Breast epithelium (tissue), 4 donors: ENCODE results near the gene VEGFD. TPM values are rescaled to one million over a fixed set of nuclear protein-coding genes. Genes with fewer than 3 reads are reported as not detected.

Experiments
- DNase-seq, 2 donors: peaks; one replicate each; pipeline ENCODE4 v3.0.0-alpha.2; 2019; ENCODE audit warnings: low spot score in 2 of 2
- H3K27ac ChIP-seq, 2 donors: fragments of 200-600 bp; sonication (generic) in 1 of 2; one replicate each; pipeline ENCODE4 v1.5.1; 2016 to 2019; ENCODE audit warnings: mild to moderate bottlenecking in 1 of 2
- H3K27me3 ChIP-seq, 2 donors: fragments of 200-600 bp; sonication (generic) in 1 of 2; one replicate each; pipeline versions ENCODE4 v1.5.1 to v1.6.0; 2017 to 2019; ENCODE audit warnings: control low read depth in 1 of 2, mild to moderate bottlenecking in 1 of 2
- H3K36me3 ChIP-seq: fragments of 200-600 bp; one replicate; pipeline ENCODE4 v1.5.1; 2019
- H3K4me1 ChIP-seq, 2 donors: fragments of 200-600 bp; sonication (generic); one replicate each; pipeline ENCODE4 v1.5.1; 2016 to 2019; ENCODE audit warnings: control low read depth in 1 of 2
- H3K4me3 ChIP-seq, 3 donors: fragments of 200-600 bp; sonication (generic); 1 replicate in 2 of 3; 2 replicates in 1 of 3; pipeline ENCODE4 v1.5.1; 2016 to 2019; ENCODE audit warnings: mild to moderate bottlenecking in 3 of 3, moderate library complexity in 2 of 3
- H3K9me3 ChIP-seq, 2 donors: fragments of 200-600 bp; sonication (generic) in 1 of 2; one replicate each; pipeline ENCODE4 v1.5.1; 2016 to 2019; ENCODE audit warnings: control low read depth in 1 of 2
- POLR2A ChIP-seq: fragments of 450-650 bp; IDR thresholded peaks from one replicate; pipeline ENCODE4 v1.6.1; 2016; ENCODE audit warnings: antibody characterized with exemption, mild to moderate bottlenecking, moderate library complexity
- POLR2AphosphoS5 ChIP-seq, 3 donors: sonication (generic); formaldehyde crosslinking; IDR thresholded peaks; one replicate each; pipeline ENCODE4 v1.6.1; 2017; ENCODE audit warnings: antibody characterized with exemption in 3 of 3
- intact Hi-C: fragments of 100-400 bp; cut with DNase I; formaldehyde crosslinking; loops from one replicate; pipeline ENCODE4 v1.15.1; 2023; ENCODE audit warnings: low total_unique reads
- total RNA-seq, 3 donors: library from RNA; depleted of rRNA; stranded (reverse); fragments of >200 nt; gene quantifications; one replicate each; pipeline ENCODE4 v1.1.0, GENCODE V29; 2016
- TF ChIP-seq, protein P1 (sequence below), 3 donors: fragments of 450-650 bp; IDR thresholded peaks; one replicate each; pipeline ENCODE4 v1.5.1; 2016 to 2017; ENCODE audit warnings: antibody characterized with exemption in 3 of 3, mild to moderate bottlenecking in 3 of 3, moderate library complexity in 3 of 3

The VEGFD gene
- total RNA-seq, 3 donors from 2014 or later, result 6.0 to 10.2 (median 7.0) TPM

GRCh38 chrX:15395789-15396188, 11.6 kb upstream of the VEGFD start:
- no peaks in the 10 kb centered on the region for H3K9me3 ChIP-seq
- no peak overlapping the region for H3K27ac ChIP-seq
- intact Hi-C loops, result no loop called here
- peaks cover 0 to 17% of the 10 kb centered on the region in 2 donors for H3K27me3 ChIP-seq
- no peak for DNase-seq
- TF ChIP-seq POLR2A (no peak), POLR2AphosphoS5 (IDR thresholded peaks at IDR 0.05) (no peak)
- TF ChIP-seq, protein P1, sequence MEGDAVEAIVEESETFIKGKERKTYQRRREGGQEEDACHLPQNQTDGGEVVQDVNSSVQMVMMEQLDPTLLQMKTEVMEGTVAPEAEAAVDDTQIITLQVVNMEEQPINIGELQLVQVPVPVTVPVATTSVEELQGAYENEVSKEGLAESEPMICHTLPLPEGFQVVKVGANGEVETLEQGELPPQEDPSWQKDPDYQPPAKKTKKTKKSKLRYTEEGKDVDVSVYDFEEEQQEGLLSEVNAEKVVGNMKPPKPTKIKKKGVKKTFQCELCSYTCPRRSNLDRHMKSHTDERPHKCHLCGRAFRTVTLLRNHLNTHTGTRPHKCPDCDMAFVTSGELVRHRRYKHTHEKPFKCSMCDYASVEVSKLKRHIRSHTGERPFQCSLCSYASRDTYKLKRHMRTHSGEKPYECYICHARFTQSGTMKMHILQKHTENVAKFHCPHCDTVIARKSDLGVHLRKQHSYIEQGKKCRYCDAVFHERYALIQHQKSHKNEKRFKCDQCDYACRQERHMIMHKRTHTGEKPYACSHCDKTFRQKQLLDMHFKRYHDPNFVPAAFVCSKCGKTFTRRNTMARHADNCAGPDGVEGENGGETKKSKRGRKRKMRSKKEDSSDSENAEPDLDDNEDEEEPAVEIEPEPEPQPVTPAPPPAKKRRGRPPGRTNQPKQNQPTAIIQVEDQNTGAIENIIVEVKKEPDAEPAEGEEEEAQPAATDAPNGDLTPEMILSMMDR (IDR thresholded peaks at IDR 0.05), result no peak
- no peaks in the 10 kb centered on the region for H3K4me1 ChIP-seq
- H3K4me3 ChIP-seq, result no peak overlapping the region
- no peaks in the 10 kb centered on the region for H3K36me3 ChIP-seq

DNA sequence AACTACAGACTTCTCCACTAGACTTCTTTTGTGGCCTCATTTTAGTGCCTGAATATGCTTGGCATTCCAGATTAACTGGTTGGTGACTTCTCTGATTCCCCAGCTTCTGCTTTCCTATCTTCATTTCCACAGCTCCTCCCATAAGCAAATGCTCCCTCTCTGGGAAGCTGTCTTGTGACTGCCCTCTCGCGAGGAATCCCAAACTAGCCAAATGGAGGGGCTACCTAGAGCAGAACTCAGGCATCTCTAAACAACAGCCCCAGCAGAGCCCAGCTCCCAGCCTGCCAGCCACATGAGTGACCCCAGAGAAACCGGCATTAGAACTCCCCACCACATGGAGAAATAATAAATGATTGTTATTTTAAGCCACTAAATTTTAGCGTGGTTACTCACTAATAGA, 7.6 kb upstream of the VEGFD start:
- Histone ChIP-seq H3K27me3 (peaks cover 0 to 22% of the 10 kb centered on the region in 2 donors), H3K4me3 (no peak overlapping the region), H3K27ac (no peak overlapping the region), H3K36me3 (no peaks in the 10 kb centered on the region), H3K9me3 (no peaks in the 10 kb centered on the region), H3K4me1 (no peaks in the 10 kb centered on the region)
- TF ChIP-seq, protein P1 (IDR thresholded peaks at IDR 0.05), result no peak
- TF ChIP-seq POLR2A (no peak), POLR2AphosphoS5 (IDR thresholded peaks at IDR 0.05) (no peak)
- no peak for DNase-seq
- intact Hi-C loops, result no loop called here

DNA sequence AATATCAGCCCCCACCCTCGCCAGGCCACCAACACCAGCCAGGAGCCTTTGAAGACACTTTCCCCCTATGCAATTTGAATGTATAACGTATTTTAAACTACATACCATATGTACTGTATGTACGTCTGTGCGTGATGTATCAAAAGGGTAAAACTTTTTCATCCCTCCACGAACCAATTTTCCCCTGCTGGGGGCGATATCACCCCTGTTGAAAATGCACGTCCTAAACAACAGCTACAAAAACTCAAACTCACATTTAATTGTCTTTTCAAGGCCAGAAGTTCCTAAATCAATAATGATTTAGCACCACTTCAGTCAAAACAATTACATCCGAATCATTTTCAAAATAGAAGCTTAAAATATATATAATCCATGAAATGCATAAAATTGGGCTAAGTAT, 1.4 kb downstream of the VEGFD start:
- intact Hi-C loops, result no loop called here
- Histone ChIP-seq H3K27me3 (peaks cover 0 to 35% of the 10 kb centered on the region in 2 donors), H3K4me1 (no peaks in the 10 kb centered on the region), H3K9me3 (no peaks in the 10 kb centered on the region), H3K4me3 (peak overlapping the region in 2 of 3 donors; percentile 26 to 34), H3K27ac (peak overlapping the region in 1 of 2 donors; percentile 68), H3K36me3 (no peaks in the 10 kb centered on the region)
- TF ChIP-seq POLR2A, result no peak
- TF ChIP-seq, protein P1 (IDR thresholded peaks at IDR 0.05), result no peak
- TF ChIP-seq POLR2AphosphoS5 (IDR thresholded peaks at IDR 0.05), result no peak
- no peak for DNase-seq

- TF ChIP-seq, protein P1 (IDR thresholded peaks at IDR 0.05), result no peak
- no peak overlapping the region for H3K27ac ChIP-seq
- no peaks in the 10 kb centered on the region for H3K4me1 ChIP-seq
Observed at GRCh38 chrX:15376956-15377355, 7.3 kb downstream of the VEGFD start.

DNA sequence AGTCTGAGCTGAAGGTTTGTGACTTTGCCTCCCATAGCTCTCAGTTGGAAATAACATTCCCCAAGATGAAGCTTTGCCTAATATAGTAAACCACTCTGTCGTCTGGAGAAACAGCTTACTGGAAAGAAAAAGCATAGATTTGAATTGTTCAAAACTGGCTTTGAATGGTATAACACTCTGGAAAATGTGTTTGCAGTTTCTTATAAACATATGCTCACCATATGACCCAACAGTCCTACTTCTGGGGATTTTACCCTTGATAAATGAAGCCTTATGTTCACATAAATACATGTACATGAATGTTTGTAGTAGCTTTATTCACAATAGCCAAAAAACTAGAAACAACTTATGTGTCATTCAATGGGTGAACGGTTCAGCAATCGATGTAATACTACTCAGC, 10.2 kb downstream of the VEGFD start:
- Histone ChIP-seq H3K4me1 (no peaks in the 10 kb centered on the region), H3K27me3 (peaks cover 0 to 48% of the 10 kb centered on the region in 2 donors), H3K4me3 (no peak overlapping the region), H3K36me3 (no peaks in the 10 kb centered on the region), H3K9me3 (no peaks in the 10 kb centered on the region), H3K27ac (no peak overlapping the region)
- TF ChIP-seq POLR2A (no peak), POLR2AphosphoS5 (IDR thresholded peaks at IDR 0.05) (no peak)
- TF ChIP-seq, protein P1 (IDR thresholded peaks at IDR 0.05), result no peak
- intact Hi-C loops, result loop anchor here (2.0 kb wide), 1 partner anchor 65 kb away; no protein-coding TSS in a partner anchor
- no peak for DNase-seq

More at GRCh38 chrX:15376956-15377355, 7.3 kb downstream of the VEGFD start:
- H3K4me3 ChIP-seq, result no peak overlapping the region
- no peaks in the 10 kb centered on the region for H3K9me3 ChIP-seq
- no peak for DNase-seq
- no peaks in the 10 kb centered on the region for H3K36me3 ChIP-seq
- intact Hi-C loops, result no loop called here
- H3K27me3 ChIP-seq, result peaks cover 0 to 49% of the 10 kb centered on the region in 2 donors
